Erythroblast (primary cell): ENCODE measurements around the gene ZBTB7C.

Experiments used
- DNase-seq, 2 experiments: peaks; one replicate each; lab custom pipeline; 2025; lab: John Stamatoyannopoulos, UW
- GATA1 ChIP-seq: IDR thresholded peaks from 2 replicates; pipeline ENCODE4 v1.6.1; 2011; ENCODE audit warnings: low read depth, mild to moderate bottlenecking, control low read depth, low read length, moderate library complexity
- POLR2A ChIP-seq: IDR thresholded peaks from 2 replicates; pipeline ENCODE4 v1.6.1; 2011; ENCODE audit warnings: mild to moderate bottlenecking, low read length

ZBTB7C gene

DNA sequence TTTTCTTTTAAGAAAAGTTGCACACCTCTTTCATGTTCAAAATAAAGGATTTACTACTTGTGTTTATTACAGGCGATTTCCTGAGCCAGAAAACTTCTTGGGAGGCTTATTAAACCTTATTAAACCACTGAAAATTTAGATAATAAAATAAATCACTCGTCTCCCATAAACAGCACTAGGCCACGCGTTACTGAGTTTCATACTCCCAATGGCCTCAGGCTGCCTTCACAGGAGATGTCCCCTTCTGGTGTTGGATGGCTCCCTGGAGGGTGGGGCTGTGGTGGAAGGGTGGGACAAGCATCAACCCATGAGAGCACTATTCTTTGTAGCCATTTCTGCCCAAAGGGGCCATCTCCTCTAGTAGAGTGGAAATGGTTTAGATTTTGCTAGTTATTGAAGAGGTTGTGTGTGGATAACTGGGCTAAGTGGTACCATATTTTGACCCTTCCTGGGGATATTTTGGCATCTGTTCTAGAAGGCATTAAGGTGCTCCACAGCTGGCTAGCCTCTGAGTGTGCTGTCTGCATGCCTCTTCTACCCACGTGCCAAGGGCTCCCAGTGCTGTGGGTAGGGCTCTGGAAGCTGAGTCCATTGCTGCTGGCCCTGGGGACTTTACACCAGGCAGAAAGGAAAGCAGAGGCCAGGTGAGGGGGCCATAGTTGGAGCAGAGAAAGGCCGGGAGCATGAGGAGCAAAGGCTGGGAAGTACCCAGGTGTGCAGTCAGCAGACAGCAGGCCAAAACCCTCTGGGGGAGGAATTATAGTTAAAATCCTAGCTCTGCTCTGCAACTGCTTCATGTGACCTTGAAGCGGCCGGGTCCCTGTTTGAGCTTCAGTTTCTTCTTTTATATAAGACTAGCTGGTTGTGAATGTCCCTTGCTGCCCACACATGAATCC is 357.0 kb downstream of the ZBTB7C start:
- DNase-seq = no peak

DNA sequence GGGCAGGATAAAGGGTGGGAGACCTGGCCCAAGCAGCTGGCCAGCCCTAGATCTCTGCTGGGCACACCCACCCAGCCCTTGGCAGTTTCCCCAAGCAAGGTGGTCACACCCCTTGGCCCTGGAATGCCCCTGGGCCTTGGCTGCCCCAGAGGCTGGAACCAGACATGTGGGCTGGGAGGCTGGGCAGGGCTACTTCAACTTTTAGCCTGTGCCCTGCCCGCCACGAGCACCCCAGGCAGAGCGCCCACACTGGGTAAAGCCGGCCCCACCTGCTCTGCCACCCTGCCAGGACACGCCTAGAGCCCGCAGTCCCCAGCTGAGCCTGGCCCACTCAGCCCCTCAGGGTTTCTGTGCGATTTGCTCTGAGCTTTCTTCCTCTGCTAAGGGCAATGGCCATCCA is 359.0 kb downstream of the ZBTB7C start:
- DNase-seq = no peak
- TF ChIP-seq GATA1 = no peak
- no peak for TF ChIP-seq POLR2A

More for the DNA sequence above, 357.0 kb downstream of the ZBTB7C start:
- no peak for TF ChIP-seq GATA1
- TF ChIP-seq POLR2A = no peak

DNA sequence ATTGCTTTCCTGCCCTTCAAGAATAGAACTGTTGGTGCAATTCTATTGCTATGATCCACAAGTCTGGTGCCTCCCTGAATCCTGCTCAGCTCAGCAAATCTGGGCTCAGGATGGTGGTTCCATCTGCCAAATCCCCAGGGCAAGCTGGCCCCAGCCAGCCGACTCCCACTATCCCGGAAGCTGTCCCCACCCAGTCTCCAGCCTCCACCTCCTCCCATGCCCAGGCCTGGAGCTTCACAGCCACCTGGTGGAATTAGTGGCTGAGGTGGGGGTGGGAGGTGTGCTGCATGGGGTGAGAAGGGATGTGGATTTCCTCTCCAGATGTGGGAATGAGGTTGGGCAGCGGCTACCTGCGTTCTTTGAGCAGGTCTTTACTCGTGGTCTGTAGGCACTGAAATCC is 359.4 kb downstream of the ZBTB7C start:
- TF ChIP-seq GATA1 (no peak), POLR2A (no peak)
- no peak for DNase-seq

DNA sequence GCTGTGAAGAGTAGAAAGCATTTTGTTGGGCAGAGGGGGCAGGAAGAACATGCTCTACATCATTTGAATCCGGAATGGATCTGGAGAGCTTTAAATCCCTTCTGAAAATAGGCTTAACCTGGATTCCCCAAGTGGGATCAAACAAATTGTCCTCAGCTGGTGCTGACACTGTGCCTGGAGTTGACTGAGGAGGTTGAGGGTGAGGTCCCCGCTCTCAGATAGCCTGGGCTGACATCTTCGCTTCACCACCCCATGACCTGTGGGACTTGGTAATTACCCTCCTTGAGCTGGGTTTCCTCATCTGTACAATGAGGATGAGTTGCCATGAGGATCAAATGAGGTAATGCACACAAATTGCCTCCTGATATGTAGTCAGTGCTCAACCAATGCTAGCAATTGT is 360.9 kb downstream of the ZBTB7C start:
- DNase-seq = no peak
- TF ChIP-seq GATA1 (no peak), POLR2A (no peak)

DNA sequence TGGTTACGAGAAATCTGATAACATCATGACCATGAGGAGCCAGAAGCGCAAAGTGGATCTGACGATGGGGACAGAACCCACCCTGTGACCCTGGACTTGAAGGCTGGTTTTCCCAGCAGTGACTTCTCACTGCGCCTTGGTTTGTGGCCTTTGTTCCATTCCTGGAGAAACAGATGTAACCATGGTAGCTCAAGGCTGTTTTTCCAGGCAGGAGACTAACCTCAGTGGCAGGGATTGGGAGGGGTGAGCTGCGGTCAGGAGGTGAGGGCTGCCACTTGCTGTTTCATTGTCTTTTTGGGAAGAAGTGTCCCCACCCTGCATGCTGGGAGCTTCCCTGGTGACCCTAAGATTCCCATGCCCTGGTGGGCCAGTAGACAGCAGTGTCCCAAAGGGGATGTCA is 362.3 kb downstream of the ZBTB7C start:
- TF ChIP-seq GATA1 (no peak), POLR2A (no peak)
- DNase-seq = no peak

DNA sequence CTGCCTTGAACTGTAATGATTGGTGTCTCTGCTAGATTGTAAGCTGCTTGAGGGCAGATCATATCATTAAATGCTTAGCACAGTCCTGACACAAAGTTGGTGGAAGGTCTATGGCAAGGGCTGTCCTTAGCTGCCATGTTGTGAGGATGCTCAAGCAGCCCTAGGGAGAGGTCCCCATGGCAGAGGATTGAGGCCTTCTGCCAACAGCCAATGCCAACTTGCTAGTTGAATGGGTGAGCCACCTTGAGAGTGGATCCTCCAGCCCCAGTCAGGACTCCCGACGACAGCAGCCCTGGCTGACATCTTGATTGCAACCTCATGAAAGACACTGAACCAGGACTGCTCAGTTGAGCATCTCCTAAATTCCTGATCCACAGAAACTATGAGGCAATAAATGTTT is 363.4 kb downstream of the ZBTB7C start:
- TF ChIP-seq GATA1 = no peak
- TF ChIP-seq POLR2A = no peak
- no peak for DNase-seq

DNA sequence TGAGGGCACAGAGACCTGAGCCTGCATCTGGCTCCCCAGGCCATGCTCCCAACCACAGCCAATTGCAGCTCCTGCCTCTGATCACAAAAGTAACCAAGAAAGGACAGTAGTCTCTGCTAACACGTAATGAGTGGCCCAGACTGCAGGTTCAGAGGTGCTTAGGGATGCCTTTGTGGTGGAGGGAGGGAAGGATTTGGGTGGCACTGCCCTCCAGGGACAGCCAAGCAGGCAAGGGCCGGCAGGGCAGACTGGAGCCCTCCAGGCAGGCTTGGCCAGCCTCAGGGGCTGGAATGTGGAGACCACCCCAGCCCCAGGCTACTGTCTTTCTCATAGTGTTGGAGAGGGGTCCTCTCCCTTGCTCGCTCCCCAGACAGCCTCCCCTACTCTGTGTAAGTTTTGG is 364.2 kb downstream of the ZBTB7C start:
- no peak for DNase-seq
- no peak for TF ChIP-seq POLR2A
- TF ChIP-seq GATA1 = no peak

DNA sequence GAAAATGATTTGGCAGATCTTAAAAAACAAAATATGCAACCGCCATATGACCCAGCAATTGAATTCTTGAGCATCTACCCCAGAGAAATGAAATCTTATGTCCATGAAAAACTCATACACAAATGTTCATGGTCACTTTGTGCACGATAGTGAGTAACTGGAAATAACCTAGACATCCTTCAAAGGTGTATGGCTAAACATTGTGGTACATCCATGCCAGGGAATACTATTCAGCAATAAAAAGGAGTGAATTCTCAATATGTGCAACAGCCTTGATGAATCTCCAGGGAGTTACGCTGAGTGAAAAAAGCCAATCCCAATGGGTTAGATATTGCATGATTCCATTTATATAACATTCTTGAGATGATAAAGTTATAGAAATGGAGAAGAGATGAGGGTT is 366.0 kb downstream of the ZBTB7C start:
- TF ChIP-seq GATA1 (no peak), POLR2A (no peak)
- DNase-seq = no peak

DNA sequence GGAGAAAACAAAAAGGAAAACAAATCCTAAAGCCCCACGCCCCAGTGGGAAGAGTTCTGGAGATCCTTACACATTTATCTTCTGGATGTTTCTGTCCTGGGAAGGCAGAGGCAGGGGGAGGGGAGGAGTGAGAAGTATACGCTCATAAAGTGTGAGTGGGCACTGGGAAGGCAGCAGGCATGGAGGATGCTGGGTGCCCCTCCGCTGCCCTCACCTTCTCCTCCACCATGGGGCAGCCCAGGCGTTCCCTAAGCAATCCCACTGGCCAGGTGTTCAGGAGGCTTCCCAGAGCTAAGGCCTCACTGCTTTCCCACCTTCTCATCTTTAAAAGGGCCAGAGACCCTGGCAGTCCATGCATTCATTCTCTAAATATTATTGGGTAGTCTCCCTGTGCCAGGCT is 366.8 kb downstream of the ZBTB7C start:
- TF ChIP-seq POLR2A (no peak), GATA1 (no peak)
- DNase-seq = no peak

DNA sequence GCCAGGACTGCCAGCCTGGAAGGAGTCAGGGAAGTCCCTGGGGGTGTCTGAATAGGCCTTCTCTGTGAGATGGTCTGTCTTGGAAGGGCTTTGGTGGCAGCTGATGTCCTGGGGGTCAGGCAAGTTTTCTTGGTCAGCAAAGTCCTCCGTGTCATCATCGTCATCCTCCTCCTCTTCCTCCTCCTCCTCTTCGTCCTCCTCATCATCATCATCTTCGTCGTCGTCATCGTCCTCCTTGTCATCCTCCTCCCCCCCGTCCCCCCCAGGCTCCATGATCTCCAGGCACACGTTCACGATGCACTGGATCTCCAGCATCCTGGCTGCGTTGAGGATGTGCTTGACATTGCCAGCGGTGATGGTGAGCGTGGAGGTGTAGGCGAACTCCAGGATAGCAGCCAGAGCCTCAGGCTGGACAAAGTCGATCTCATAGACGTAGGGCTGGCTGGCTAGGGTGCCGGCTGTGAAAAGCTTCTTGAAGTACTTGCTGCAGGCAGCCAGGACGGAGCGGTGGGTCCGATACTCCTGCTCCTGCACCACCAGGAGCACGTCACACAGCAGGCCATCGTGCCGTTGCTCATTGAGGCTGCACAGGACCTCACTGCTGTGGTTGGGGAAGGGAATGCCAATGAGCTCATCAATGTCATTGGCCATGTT is 368.6 kb downstream of the ZBTB7C start:
- no peak for DNase-seq
- no peak for TF ChIP-seq POLR2A
- no peak for TF ChIP-seq GATA1

DNA sequence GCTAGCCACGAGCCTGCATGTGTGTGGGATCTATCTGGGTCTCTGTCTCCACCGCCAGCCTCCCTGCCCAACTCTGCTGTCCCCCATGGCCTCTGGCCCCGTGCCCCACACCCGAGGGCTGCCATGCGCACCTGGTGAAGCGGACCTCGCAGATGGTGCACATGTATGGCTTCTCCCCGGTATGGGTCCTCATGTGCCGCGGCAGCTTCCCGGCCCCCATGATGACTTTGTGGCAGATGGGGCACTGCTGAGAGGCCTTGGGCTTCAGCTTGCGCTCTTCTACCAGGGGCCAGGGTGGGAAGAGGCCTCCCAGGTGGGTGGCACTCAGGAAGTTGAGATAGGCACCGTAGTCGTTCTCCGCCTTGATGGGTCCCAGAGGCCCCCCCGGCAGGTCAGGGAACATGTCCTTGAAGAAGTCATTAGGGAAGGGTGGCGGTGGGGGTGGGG is 369.4 kb downstream of the ZBTB7C start:
- TF ChIP-seq POLR2A = no peak
- no peak for TF ChIP-seq GATA1

DNA sequence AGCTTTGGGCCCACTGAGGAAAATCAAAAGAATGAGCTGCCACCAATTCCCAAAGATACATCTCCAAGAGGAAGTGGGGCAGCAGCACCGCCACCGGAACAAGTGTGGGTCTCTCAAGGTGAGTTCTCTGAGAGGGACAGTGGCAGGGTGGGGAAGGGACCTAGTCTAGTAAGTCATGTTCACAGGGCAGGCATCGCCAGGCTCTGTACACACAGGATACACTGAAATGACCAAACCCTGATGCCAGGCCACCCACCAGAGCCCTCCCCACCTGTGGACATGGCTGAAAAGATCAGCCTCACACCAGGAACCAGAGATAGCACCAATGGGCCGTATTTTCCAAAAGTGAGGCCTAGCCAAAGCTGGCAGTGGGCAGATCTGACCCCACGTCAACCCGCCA is 370.5 kb downstream of the ZBTB7C start:
- TF ChIP-seq GATA1 = no peak
- TF ChIP-seq POLR2A = no peak
- DNase-seq = no peak

More for the DNA sequence above, 369.4 kb downstream of the ZBTB7C start:
- no peak for DNase-seq

DNA sequence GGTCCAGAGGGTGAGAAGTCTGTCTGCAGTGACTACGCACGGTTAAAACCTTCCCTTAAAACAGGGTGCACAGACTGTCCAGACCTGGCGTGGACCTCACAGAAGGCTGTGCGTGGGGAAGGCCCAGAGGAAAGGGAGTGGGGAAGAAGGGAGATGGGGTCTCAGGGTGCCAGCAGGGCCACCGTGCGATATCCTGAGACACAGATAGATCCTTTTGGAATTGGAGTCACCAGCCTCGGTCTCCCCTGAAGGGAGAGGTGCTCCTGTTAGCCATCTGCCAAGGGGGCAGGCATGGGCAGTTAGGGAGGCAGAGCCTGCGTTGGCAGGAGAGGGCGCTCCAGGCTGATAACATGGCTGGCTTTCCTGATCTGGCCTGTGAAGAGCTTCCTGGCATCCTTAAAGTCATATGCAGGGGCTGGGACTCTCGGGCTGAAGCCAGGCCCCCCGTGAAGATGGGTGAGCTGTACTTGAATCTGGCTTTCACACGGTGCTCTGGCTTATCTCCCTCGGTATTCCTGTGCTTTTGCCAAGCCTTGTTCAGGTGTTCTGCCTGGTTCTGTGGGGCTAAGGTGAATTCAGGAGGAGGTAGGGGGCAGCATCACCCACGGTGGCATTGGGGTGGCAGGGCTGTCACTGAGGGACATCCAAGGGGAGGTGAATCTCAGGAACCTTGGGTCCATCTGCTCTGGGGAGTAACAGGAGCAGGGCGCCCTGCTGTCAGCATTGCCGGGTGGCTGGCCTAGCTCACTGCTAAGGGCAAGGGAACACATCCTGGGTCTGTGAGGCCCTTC is 371.5 kb downstream of the ZBTB7C start:
- DNase-seq = no peak
- TF ChIP-seq GATA1 (no peak), POLR2A (no peak)

DNA sequence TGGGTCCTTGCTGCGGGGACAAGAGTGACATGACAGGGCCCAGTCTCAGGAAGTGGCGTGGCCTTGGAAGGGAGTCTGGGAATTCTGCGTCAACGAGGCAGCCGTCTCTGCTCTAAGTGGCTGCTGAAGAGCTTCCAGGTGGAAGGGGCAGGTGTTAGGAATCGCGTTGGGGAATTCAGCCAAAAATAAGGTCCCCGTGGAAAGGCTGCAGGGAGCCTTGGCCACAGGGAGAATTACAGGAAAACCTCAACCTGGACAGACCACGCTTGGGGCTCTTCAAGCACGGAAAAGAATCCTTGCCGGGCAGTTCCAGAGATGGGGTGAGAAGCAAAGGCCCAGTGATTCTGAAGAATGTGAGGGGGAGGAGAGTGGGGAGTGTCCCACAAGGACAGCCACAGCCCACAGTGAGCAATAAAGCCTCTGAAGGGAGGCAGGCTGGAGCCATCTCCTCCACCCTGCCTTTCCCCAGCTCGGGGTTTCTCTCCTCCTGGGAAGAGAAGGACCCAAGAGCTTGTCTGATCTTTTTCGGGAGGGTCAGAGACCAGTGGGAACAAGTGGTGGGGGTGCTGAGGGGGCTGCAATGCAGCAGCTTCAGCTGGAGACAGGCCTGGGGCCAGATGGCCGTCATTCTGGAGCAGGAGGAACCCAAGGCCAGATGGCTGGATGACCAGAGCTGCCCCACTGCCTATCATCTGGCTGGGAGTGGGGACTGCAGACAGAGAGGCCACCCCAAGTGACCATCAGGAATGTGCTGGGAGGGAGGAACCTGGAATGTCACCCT is 372.4 kb downstream of the ZBTB7C start:
- TF ChIP-seq POLR2A = no peak
- TF ChIP-seq GATA1 = no peak
- DNase-seq = no peak
